GM12891 (cell line): ENCODE results near the gene TK2.

Experiments
- DNase-seq: peaks from one replicate; pipeline ENCODE4 v3.0.0; 2011; ENCODE audit warnings: low spot score; ENCODE audit not compliant: insufficient read length
- FAIRE-seq: peaks from 2 replicates; lab custom pipeline; 2011; peaks lifted over from hg19 to GRCh38; lab: Jason Lieb, UNC
- PAX5 ChIP-seq: IDR thresholded peaks from 2 replicates; pipeline ENCODE4 v1.6.1; 2011; ENCODE audit warnings: low read length, moderate library complexity, mild to moderate bottlenecking; ENCODE audit not compliant: insufficient read depth, severe bottlenecking
- POLR2A ChIP-seq: IDR thresholded peaks from 2 replicates; pipeline ENCODE4 v1.6.1; 2011; ENCODE audit warnings: low read depth, low read length, control low read depth
- POLR2AphosphoS5 ChIP-seq: IDR thresholded peaks from 2 replicates; pipeline ENCODE4 v1.6.1; 2011; ENCODE audit warnings: low read depth, low read length, control low read depth
- POU2F2 ChIP-seq: IDR thresholded peaks from 2 replicates; pipeline ENCODE4 v1.6.1; 2011; ENCODE audit warnings: low read depth, mild to moderate bottlenecking, control low read depth, low read length, moderate library complexity
- SPI1 ChIP-seq: IDR thresholded peaks from 2 replicates; pipeline ENCODE4 v1.6.1; 2011; ENCODE audit warnings: low read depth, low read length, control low read depth
- TAF1 ChIP-seq: IDR thresholded peaks from 2 replicates; pipeline ENCODE4 v1.6.1; 2011; ENCODE audit warnings: low read depth, low read length, control low read depth

Gene TK2

DNA sequence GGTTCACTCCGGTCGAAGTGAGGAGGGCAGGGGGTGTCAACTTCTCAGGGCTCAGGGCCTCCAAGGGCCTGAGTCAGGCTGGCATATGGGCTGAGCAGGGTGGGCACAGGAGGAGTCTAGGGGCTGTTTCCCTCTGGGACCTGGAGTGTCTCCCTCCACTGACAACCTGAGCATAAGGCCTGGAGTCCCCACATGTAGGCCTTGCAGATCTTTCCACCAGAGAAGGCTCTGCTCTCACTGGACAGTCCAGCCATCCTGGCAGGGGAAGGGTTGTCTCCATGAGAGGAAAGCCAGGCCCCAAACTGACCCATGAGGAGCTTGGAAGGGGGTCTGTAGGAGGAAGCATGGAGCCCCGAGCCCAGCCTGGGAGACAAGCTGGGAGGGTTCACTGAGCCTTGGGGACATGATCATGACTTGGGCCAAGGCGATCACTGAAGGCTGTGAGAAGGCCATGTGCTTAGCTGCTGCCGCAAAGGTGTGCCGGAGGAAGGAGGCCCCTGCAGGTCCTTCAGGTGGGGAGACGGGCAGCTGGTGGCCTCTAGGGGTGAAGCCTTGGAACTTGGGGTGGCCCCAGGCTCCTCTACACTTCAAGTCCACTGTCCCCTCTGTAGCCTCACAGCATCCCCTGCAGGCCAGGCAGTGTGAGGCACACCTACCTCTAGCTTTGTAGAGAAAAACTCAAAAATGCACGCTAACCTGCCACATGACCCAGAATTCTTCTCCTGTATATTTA, 39.2 kb upstream of the TK2 start:
- TF ChIP-seq TAF1, result no peak
- no peak for TF ChIP-seq PAX5
- TF ChIP-seq POLR2AphosphoS5, result no peak
- TF ChIP-seq POLR2A, result no peak
- TF ChIP-seq POU2F2, result no peak
- no peak for TF ChIP-seq SPI1
- DNase-seq, result peak; percentile 53
- FAIRE-seq, result peak; percentile 85

DNA sequence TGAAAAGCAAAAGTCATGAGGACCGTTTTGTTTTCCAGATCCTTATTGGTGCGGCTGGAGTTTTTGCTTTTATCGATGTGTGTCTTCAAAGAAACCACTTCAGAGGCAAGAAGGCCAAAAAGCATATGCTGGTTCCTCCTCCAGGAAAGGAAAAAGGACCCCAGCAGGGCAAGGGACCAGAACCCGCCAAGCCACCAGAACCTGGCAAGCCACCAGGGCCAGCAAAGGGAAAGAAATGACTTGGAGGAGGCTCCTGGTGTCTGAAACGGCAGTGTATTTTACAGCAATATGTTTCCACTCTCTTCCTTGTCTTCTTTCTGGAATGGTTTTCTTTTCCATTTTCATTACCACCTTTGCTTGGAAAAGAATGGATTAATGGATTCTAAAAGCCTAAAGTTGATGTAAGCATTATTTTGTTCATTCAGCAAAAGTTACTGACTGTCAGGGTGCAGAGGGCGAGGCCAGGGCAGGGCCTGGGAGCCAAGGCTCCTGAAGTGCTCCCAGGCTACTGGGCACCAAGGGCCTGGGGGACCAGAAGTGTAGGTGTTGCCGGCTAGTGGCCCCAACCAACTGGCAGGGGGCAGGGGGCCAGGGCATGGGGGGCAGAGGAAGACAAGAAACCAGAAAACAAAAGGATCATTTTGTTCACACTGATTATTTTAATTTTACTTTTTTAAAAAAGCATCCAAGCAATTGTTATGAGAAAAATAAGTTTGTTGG, 38.1 kb upstream of the TK2 start:
- TF ChIP-seq POLR2A, result no peak
- no peak for TF ChIP-seq PAX5
- no peak for TF ChIP-seq SPI1
- DNase-seq (no peak), FAIRE-seq (no peak)

- no peak for FAIRE-seq
- DNase-seq, result no peak
- TF ChIP-seq POU2F2 (no peak), PAX5 (no peak), POLR2AphosphoS5 (no peak), SPI1 (no peak), TAF1 (no peak), POLR2A (no peak)
Measured at GRCh38 chr16:66585481-66586239, 35.7 kb upstream of the TK2 start.

DNA sequence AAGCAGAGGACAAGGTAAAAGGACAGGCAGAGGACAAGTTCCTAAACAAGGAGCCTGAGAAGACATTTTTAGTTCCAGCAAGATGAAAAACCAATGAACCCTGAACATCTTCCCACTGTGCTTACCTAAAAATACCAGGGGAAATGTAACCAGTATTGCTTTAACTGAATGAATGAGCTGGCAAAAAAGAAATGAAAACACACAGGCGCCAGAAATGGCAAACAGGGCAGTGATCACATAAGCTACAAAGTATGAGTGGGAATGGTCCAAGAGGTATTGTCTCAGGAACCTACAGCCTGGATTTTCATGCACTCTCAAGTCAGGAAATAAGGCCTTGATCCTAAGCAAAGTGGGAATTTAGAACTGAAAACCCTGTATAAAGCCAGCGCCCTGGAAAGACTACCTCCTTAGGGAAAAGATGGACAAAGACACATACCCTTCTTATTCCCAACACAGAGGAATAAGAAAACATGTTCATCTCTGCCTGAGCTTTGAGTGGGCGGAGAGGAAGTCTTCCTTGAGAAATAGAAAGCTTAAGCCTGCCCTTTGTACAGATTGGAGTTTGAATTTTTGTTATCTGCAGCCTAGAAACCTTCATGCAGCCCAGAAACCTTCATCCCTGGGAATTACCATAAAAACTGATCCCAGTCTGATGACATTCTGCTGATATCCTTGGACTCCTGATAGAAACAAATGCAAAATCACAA, 31.5 kb upstream of the TK2 start:
- DNase-seq (no peak), FAIRE-seq (no peak)
- TF ChIP-seq POU2F2, result no peak
- TF ChIP-seq POLR2A, result no peak
- no peak for TF ChIP-seq SPI1
- TF ChIP-seq PAX5, result no peak
- TF ChIP-seq TAF1, result no peak
- TF ChIP-seq POLR2AphosphoS5, result no peak

DNA sequence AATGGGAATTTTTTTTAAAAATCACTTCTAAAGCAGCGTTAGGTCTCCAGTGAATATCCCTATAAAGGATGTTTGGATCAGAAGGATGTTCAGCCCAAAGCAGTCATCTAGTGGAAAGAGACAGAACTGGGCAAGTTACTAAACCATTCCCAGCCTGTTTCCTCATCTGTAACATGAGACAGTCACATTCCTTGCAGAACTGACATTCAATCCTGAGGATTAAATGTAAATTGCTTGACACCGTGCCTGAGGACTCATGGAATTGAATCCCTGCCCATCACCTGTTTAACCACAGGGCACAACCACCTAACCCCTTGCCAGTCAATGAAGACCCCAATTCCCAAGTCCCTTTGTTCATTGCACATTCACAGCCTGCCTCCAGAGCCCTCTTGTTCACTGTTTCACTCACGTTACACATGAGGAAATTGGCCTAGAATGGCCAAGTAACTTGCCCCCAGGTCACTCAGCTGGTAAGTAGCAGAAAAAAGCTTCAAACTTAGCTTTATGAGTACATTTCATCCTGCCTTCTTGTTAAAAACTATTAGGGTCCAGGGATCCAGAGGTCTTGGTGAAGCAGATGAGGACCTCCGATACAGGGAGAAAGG, 30.8 kb upstream of the TK2 start:
- FAIRE-seq, result no peak
- TF ChIP-seq POU2F2 (no peak), TAF1 (no peak), POLR2A (no peak), SPI1 (no peak), PAX5 (no peak), POLR2AphosphoS5 (no peak)
- no peak for DNase-seq

GRCh38 chr16:66578651-66579531, 29.0 kb upstream of the TK2 start, which contains the start of gene CMTM2:
CMTM2 (plus strand) TSS chr16:66579463; CDS start chr16:66579608, 145 bp downstream.
- DNase-seq (no peak), FAIRE-seq (peak; percentile 40)
- TF ChIP-seq PAX5 (no peak), POLR2A (no peak), POU2F2 (no peak)

DNA sequence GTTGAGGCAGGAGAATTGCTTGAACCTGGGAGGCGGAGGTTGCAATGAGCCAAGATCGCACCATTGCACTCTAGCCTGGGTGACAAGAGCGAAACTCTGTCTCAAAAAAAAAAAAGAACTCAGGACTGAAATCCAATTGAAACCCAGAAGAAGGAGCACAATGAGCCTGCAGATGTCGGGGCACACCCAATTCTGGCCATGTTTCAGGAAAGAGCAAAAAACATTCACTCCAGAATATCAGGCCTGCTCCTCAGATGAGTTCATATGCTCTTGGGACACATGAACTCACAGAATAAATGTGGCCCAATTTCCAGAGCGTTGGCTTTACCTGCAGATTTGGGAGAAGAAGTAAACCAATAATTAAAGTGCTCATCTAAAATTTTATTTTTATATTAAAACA, 26.4 kb upstream of the TK2 start:
- TF ChIP-seq POLR2AphosphoS5, result no peak
- TF ChIP-seq PAX5, result no peak
- TF ChIP-seq POLR2A, result no peak
- TF ChIP-seq TAF1, result no peak
- no peak for TF ChIP-seq SPI1
- no peak for TF ChIP-seq POU2F2
- no peak for DNase-seq
- no peak for FAIRE-seq

GRCh38 chr16:66575060-66575459, 25.1 kb upstream of the TK2 start:
- FAIRE-seq (no peak), DNase-seq (no peak)
- TF ChIP-seq POLR2AphosphoS5 (no peak), POLR2A (no peak), SPI1 (no peak)
